GM04504 (cell line): Measurements from ENCODE around the gene MTMR3.
"Not testable (repeated sequence)": the region's sequence is repeated elsewhere in the genome, so short reads cannot be mapped to it uniquely, and the experiment has no call there.

Experiments
- DNase-seq: peaks from one replicate; pipeline ENCODE4 v3.0.0-alpha.2; 2012; ENCODE audit warnings: low read depth

MTMR3 gene

GRCh38 chr22:29967461-29967860 lies 84.5 kb downstream of the MTMR3 start:
- DNase-seq = no peak

- no peak for DNase-seq
Observed at GRCh38 chr22:29971607-29972006, 88.6 kb downstream of the MTMR3 start.

GRCh38 chr22:29972121-29972520 lies 89.1 kb downstream of the MTMR3 start:
- DNase-seq = no peak

- DNase-seq = no peak
Observed at GRCh38 chr22:29973269-29973668, 90.3 kb downstream of the MTMR3 start.

- DNase-seq = not testable (repeated sequence)
Observed at GRCh38 chr22:29973680-29974079, 90.7 kb downstream of the MTMR3 start.

GRCh38 chr22:29975494-29975893 lies 92.5 kb downstream of the MTMR3 start:
- no peak for DNase-seq

GRCh38 chr22:29977107-29977506 lies 94.1 kb downstream of the MTMR3 start:
- no peak for DNase-seq

- DNase-seq = peak; percentile 63
Observed at GRCh38 chr22:29979777-29980321, 96.9 kb downstream of the MTMR3 start.

GRCh38 chr22:29983296-29983917 lies 100.4 kb downstream of the MTMR3 start:
- DNase-seq = no peak

- no peak for DNase-seq
Observed at GRCh38 chr22:29985912-29986311, 102.9 kb downstream of the MTMR3 start.

- DNase-seq = no peak
Observed at GRCh38 chr22:29987137-29987536, 104.2 kb downstream of the MTMR3 start.

- DNase-seq = no peak
Observed at GRCh38 chr22:29988719-29989118, 105.7 kb downstream of the MTMR3 start.

GRCh38 chr22:29989446-29989845 lies 106.5 kb downstream of the MTMR3 start:
- no peak for DNase-seq

- DNase-seq = no peak
Observed at GRCh38 chr22:29992341-29993275, 109.6 kb downstream of the MTMR3 start.

- DNase-seq = peak; percentile 33
Observed at GRCh38 chr22:29994027-29994715, 111.2 kb downstream of the MTMR3 start.

- DNase-seq = no peak
Observed at GRCh38 chr22:29994943-29995342, 112.0 kb downstream of the MTMR3 start.

GRCh38 chr22:29997107-29997506 lies 114.1 kb downstream of the MTMR3 start:
- DNase-seq = no peak

GRCh38 chr22:29997516-29997915 lies 114.5 kb downstream of the MTMR3 start:
- DNase-seq = no peak

- DNase-seq = no peak
Observed at GRCh38 chr22:29998627-29999384, 115.8 kb downstream of the MTMR3 start.

- DNase-seq = no peak
Observed at GRCh38 chr22:30000566-30000965, 117.6 kb downstream of the MTMR3 start.

- DNase-seq = no peak
Observed at GRCh38 chr22:30001459-30001858, 118.5 kb downstream of the MTMR3 start.
